Cerebellar nuclear complex (tissue), 1 donor: Measurements from ENCODE around the gene LPP.

Experiments used
- DNase-seq, 2 experiments: peaks; one replicate each; lab custom pipeline; 2025; lab: John Stamatoyannopoulos, UW

LPP gene

GRCh38 chr3:188918093-188918492 lies 764.1 kb downstream of the LPP start:
- DNase-seq = no peak

- DNase-seq = no peak
These were observed 769.7 kb downstream of the LPP start for GRCh38 chr3:188923671-188924070.

- no peak for DNase-seq
These were observed 771.4 kb downstream of the LPP start for GRCh38 chr3:188925376-188925775.

- DNase-seq = no peak
These were observed 772.2 kb downstream of the LPP start for GRCh38 chr3:188926111-188926510.

GRCh38 chr3:188926741-188927511 lies 773.0 kb downstream of the LPP start:
- no peak for DNase-seq

GRCh38 chr3:188927971-188928370 lies 774.0 kb downstream of the LPP start:
- no peak for DNase-seq

GRCh38 chr3:188929137-188929536 lies 775.2 kb downstream of the LPP start:
- DNase-seq = peak; percentile 32 to 65

- no peak for DNase-seq
These were observed 777.1 kb downstream of the LPP start for GRCh38 chr3:188931036-188931435.

- no peak for DNase-seq
These were observed 777.6 kb downstream of the LPP start for GRCh38 chr3:188931531-188931930.

GRCh38 chr3:188934989-188935388 lies 781.0 kb downstream of the LPP start:
- DNase-seq = no peak

- no peak for DNase-seq
These were observed 782.7 kb downstream of the LPP start for GRCh38 chr3:188936597-188937107.

- DNase-seq = no peak
These were observed 783.4 kb downstream of the LPP start for GRCh38 chr3:188937389-188937788.

- DNase-seq = no peak
These were observed 785.0 kb downstream of the LPP start for GRCh38 chr3:188938999-188939398.

GRCh38 chr3:188939814-188940572 lies 786.0 kb downstream of the LPP start:
- DNase-seq = no peak
